Epithelial cell of umbilical artery (primary cell): Measurements from ENCODE around the gene MEA1. TPM values are rescaled to one million over a fixed set of nuclear protein-coding genes. Genes with fewer than 3 reads are reported as not detected.

Source experiments
- total RNA-seq: library from RNA; depleted of rRNA; stranded (reverse); fragments of >200 nt; gene quantifications from 2 replicates; pipeline ENCODE4 v1.2.3, GENCODE V29; 2014

Gene MEA1
- 61.7 and 72.5 TPM in 2 replicates for total RNA-seq

GRCh38 chr6:43013843-43014433 is at the start of gene MEA1, which contains the start of gene KLHDC3:
MEA1 (minus strand) TSS chr6:43013946; CDS start chr6:43013813, 133 bp downstream.
KLHDC3 (plus strand) TSS chr6:43014249; CDS start chr6:43017193, 2,944 bp downstream.

GRCh38 chr6:43059168-43060033 is 45.7 kb upstream of the MEA1 start, which contains the start of the genes KLC4 and MRPL2:
KLC4 (plus strand) TSS chr6:43059631; CDS start chr6:43061336, 1,705 bp downstream.
MRPL2 (minus strand) TSS chr6:43059434; CDS start chr6:43059381, 53 bp downstream.

GRCh38 chr6:43053545-43054205 is 39.9 kb upstream of the MEA1 start, which contains the start of gene CUL7:
CUL7 (minus strand) TSS chr6:43053851; CDS start chr6:43052788, 1,063 bp downstream.

GRCh38 chr6:43021270-43022047 is 7.7 kb upstream of the MEA1 start, which contains the start of gene RRP36:
RRP36 (plus strand) TSS chr6:43021623; CDS start chr6:43021655, 32 bp downstream.

GRCh38 chr6:42984001-42984923 is 29.5 kb downstream of the MEA1 start, which contains the start of gene PPP2R5D:
PPP2R5D (plus strand) TSS chr6:42984570; CDS start chr6:42984678, 108 bp downstream.

GRCh38 chr6:42978839-42979522 is 34.8 kb downstream of the MEA1 start, which contains the start of gene PEX6:
PEX6 (minus strand) TSS chr6:42979181; CDS start chr6:42979150, 31 bp downstream.

Other genes with a start within 250 kb of the MEA1 start
- 1.5 and 2.3 TPM in 2 replicates for gene BICRAL, start 231.9 kb downstream of the MEA1 start, total RNA-seq
- gene RPL7L1, start 134.3 kb downstream of the MEA1 start, total RNA-seq = 175 and 204 TPM in 2 replicates
- not detected in 2 replicates for gene PTCRA, start 97.9 kb downstream of the MEA1 start, total RNA-seq
- 25.7 and 52.1 TPM in 2 replicates for gene CNPY3, start 84.5 kb downstream of the MEA1 start, total RNA-seq
- not detected in 2 replicates for gene GNMT, start 53.2 kb downstream of the MEA1 start, total RNA-seq
- 13.3 and 26.4 TPM in 2 replicates for gene PEX6, start 34.8 kb downstream of the MEA1 start, total RNA-seq
- gene PPP2R5D, start 29.4 kb downstream of the MEA1 start, total RNA-seq = 27.7 and 31.2 TPM in 2 replicates
- 129 and 140 TPM in 2 replicates for gene KLHDC3, start 303 bp upstream of the MEA1 start, total RNA-seq
- gene RRP36, start 7.7 kb upstream of the MEA1 start, total RNA-seq = 117 and 139 TPM in 2 replicates
- gene CUL7, start 39.9 kb upstream of the MEA1 start, total RNA-seq = 25.8 and 26.6 TPM in 2 replicates
- gene MRPL2, start 45.5 kb upstream of the MEA1 start, total RNA-seq = 26.0 and 28.9 TPM in 2 replicates
- gene KLC4, start 45.7 kb upstream of the MEA1 start, total RNA-seq = 16.6 and 17.8 TPM in 2 replicates
- 36.9 and 42.9 TPM in 2 replicates for gene PTK7, start 62.4 kb upstream of the MEA1 start, total RNA-seq
- 16.6 and 20.5 TPM in 2 replicates for gene SRF, start 157.3 kb upstream of the MEA1 start, total RNA-seq
- gene CUL9, start 168.2 kb upstream of the MEA1 start, total RNA-seq = 16.6 and 24.0 TPM in 2 replicates
- 44.8 and 60.4 TPM in 2 replicates for gene DNPH1, start 215.5 kb upstream of the MEA1 start, total RNA-seq
- gene TTBK1, start 229.5 kb upstream of the MEA1 start, total RNA-seq = under 0.01 and 0.15 TPM in 2 replicates